Naive B cell (primary cell): ENCODE data around the gene RNF8. TPM values are rescaled to one million over a fixed set of nuclear protein-coding genes. Genes with fewer than 3 reads are reported as not detected.
"Not testable (repeated sequence)": the region's sequence is repeated elsewhere in the genome, so short reads cannot be mapped to it uniquely, and the experiment has no call there.

Experiments used
- ATAC-seq, 2 donors: fragments of 150-1000 bp; cut with Tn5 transposase; 2 replicates each; pipeline ENCODE4 v1.10.0; 2021; ENCODE audit warnings: low read depth in 2 of 2, mild to moderate bottlenecking in 2 of 2, moderate library complexity in 2 of 2
- DNase-seq: peaks from one replicate; pipeline ENCODE4 v3.0.0; 2022
- H3K27ac Mint-ChIP-seq, 6 donors: one replicate each; pipeline ENCODE4 v1.8.0; 2020 to 2022; ENCODE audit warnings: mild to moderate bottlenecking in 6 of 6, mixed read lengths in 6 of 6, moderate library complexity in 5 of 6, inconsistent platforms in 2 of 6
- H3K27me3 Mint-ChIP-seq, 3 donors: one replicate each; pipeline ENCODE4 v1.8.0; 2021 to 2022; ENCODE audit warnings: mixed read lengths in 3 of 3, mild to moderate bottlenecking in 1 of 3
- H3K36me3 Mint-ChIP-seq, 2 donors: one replicate each; pipeline ENCODE4 v1.8.0; 2020 to 2022; ENCODE audit warnings: mixed read lengths in 2 of 2, inconsistent platforms in 1 of 2, mild to moderate bottlenecking in 1 of 2
- H3K4me1 Mint-ChIP-seq, 3 donors: one replicate each; pipeline ENCODE4 v1.8.0; 2020 to 2022; ENCODE audit warnings: mixed read lengths in 3 of 3, inconsistent platforms in 1 of 3, mild to moderate bottlenecking in 1 of 3, moderate library complexity in 1 of 3
- H3K4me3 Mint-ChIP-seq, 8 donors: one replicate each; pipeline ENCODE4 v1.8.0; 2020 to 2022; ENCODE audit warnings: mild to moderate bottlenecking in 8 of 8, mixed read lengths in 8 of 8, moderate library complexity in 8 of 8, inconsistent platforms in 2 of 8
- H3K9me3 Mint-ChIP-seq, 7 donors: one replicate each; pipeline ENCODE4 v1.8.0; 2020 to 2022; ENCODE audit warnings: mixed read lengths in 7 of 7, mild to moderate bottlenecking in 5 of 7, inconsistent platforms in 2 of 7, moderate library complexity in 1 of 7
- polyA plus RNA-seq, 6 donors: library from polyadenylated mRNA; unstranded; fragments of 300-500 nt; fragmentation: Illumina TruSeq; gene quantifications; one replicate each; pipeline ENCODE4 v1.2.3, GENCODE V29; 2021; ENCODE audit warnings: low read depth in 6 of 6

Gene RNF8
- polyA plus RNA-seq, 6 donors from 2014 or later = 9.7 to 15.4 (median 12.1) TPM

GRCh38 chr6:37433657-37434271 lies 80.0 kb downstream of the RNF8 start:
- Mint-ChIP-seq H3K4me1 (peaks cover 27 to 38% (median 36%) of the 10 kb centered on the region in 3 donors), H3K27me3 (no peaks in the 10 kb centered on the region), H3K9me3 (peaks cover 0 to 8% (median 5%) of the 10 kb centered on the region in 7 donors), H3K27ac (peak overlapping the region; percentile 88 to 98 (median 96)), H3K36me3 (peaks cover 14 to 16% of the 10 kb centered on the region in 2 donors), H3K4me3 (peak overlapping the region; percentile 89 to 97 (median 95))
- DNase-seq (peak; percentile 20), ATAC-seq (peak; percentile 11 to 14)

DNA sequence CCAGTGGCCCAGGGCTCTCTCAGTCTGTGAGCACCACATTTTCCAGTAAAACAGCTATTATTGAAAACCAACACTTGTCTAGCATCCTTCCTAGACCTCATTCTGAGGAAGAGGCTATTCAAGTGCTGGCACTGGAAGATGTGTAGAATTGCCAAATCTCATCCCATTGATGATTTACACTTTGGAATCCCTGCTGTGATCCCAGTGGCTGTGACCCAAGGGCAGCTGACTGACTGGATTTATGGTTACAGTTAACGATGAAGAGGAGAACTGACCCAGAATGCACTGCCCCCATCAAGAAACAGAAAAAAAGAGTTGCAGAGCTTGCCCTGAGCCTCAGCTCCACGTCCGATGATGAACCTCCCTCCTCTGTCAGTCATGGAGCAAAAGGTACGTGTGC lies 81.6 kb downstream of the RNF8 start:
- Mint-ChIP-seq H3K27ac (peak overlapping the region in 3 of 6 donors; percentile 44 to 88 (median 76)), H3K4me3 (peak overlapping the region in 6 of 8 donors; percentile 15 to 95 (median 86))

DNA sequence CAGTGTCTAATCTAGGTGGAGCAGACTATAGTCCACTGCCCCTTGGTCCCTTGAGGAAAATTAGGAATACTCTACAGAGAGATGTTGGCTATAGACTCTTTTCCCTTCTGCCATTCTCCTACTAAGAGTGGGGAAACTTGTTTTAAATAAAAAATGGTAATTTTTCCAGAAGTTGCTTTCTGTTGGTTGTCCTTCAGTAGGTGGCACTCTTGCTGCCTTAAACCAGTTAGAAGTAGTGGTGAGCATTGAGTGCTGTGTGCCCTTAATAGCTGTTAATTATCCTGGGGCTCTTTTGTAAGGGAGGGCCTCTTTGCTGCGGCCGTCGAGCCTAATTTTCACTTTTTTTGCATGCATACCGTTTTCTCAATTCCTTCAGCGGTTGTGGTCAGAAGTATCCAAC lies 82.0 kb downstream of the RNF8 start:
- peak overlapping the region in 2 of 8 donors; percentile 77 to 94 for H3K4me3 Mint-ChIP-seq

More for the DNA sequence above, 81.6 kb downstream of the RNF8 start:
- peaks cover 8 to 16% of the 10 kb centered on the region in 2 donors for H3K36me3 Mint-ChIP-seq
- no peaks in the 10 kb centered on the region for H3K9me3 Mint-ChIP-seq
- DNase-seq = no peak
- peaks cover 27 to 45% (median 40%) of the 10 kb centered on the region in 3 donors for H3K4me1 Mint-ChIP-seq
- ATAC-seq = no peak
- no peaks in the 10 kb centered on the region for H3K27me3 Mint-ChIP-seq

DNA sequence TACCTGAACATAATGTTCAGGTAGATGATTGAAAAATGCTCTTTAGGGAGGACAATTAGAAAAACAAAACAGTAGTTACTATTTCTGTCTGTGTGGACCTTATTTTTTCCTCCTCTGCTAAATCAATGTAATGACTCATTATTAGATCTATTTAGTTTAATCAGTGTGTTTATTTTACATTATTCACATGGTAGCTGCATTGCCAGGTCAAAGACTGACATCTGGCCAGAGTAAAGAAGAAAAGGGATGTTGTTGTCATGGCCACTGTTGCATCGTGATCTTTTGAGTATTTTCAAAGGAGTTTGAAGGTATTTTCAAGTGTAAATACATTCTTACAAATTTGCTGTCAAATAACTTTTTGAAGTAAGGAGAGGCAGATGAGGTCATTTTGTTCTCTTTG lies 85.1 kb downstream of the RNF8 start:
- no peak for ATAC-seq
- H3K36me3 Mint-ChIP-seq = peaks cover 8 to 18% of the 10 kb centered on the region in 2 donors
- H3K27ac Mint-ChIP-seq = peak overlapping the region in 1 of 6 donors; percentile 18
- DNase-seq = no peak
- H3K4me3 Mint-ChIP-seq = peak overlapping the region in 1 of 8 donors; percentile 56
- peaks cover 21 to 41% (median 34%) of the 10 kb centered on the region in 3 donors for H3K4me1 Mint-ChIP-seq
- no peaks in the 10 kb centered on the region for H3K9me3 Mint-ChIP-seq
- H3K27me3 Mint-ChIP-seq = no peaks in the 10 kb centered on the region

More for the DNA sequence above, 82.0 kb downstream of the RNF8 start:
- H3K9me3 Mint-ChIP-seq = no peaks in the 10 kb centered on the region
- ATAC-seq (no peak), DNase-seq (no peak)
- peaks cover 8 to 16% of the 10 kb centered on the region in 2 donors for H3K36me3 Mint-ChIP-seq
- H3K27me3 Mint-ChIP-seq = no peaks in the 10 kb centered on the region
- H3K4me1 Mint-ChIP-seq = peaks cover 27 to 45% (median 40%) of the 10 kb centered on the region in 3 donors
- H3K27ac Mint-ChIP-seq = peak overlapping the region in 1 of 6 donors; percentile 88

GRCh38 chr6:37441651-37442050 lies 87.9 kb downstream of the RNF8 start:
- peak overlapping the region in 2 of 8 donors; percentile 21 to 39 for H3K4me3 Mint-ChIP-seq

GRCh38 chr6:37442416-37443215 lies 88.8 kb downstream of the RNF8 start:
- Mint-ChIP-seq H3K36me3 (peaks cover 23 to 33% of the 10 kb centered on the region in 2 donors), H3K27me3 (no peaks in the 10 kb centered on the region), H3K9me3 (no peaks in the 10 kb centered on the region), H3K4me1 (peaks cover 7 to 23% (median 19%) of the 10 kb centered on the region in 3 donors), H3K4me3 (peak overlapping the region; percentile 6 to 84 (median 70)), H3K27ac (peak overlapping the region in 5 of 6 donors; percentile 67 to 94 (median 73))
- no peak for DNase-seq
- ATAC-seq = peak in 1 of 2 donors; percentile 25

More at GRCh38 chr6:37441651-37442050, 87.9 kb downstream of the RNF8 start:
- H3K36me3 Mint-ChIP-seq = peaks cover 25 to 34% of the 10 kb centered on the region in 2 donors
- DNase-seq = no peak
- no peak for ATAC-seq
- no peaks in the 10 kb centered on the region for H3K9me3 Mint-ChIP-seq
- peaks cover 10 to 26% (median 19%) of the 10 kb centered on the region in 3 donors for H3K4me1 Mint-ChIP-seq
- H3K27me3 Mint-ChIP-seq = no peaks in the 10 kb centered on the region
- peak overlapping the region in 1 of 6 donors; percentile 11 for H3K27ac Mint-ChIP-seq

GRCh38 chr6:37443216-37443542 lies 89.4 kb downstream of the RNF8 start:
- H3K27ac Mint-ChIP-seq = peak overlapping the region in 3 of 6 donors; percentile 38 to 88 (median 67)
- peaks cover 3 to 19% (median 19%) of the 10 kb centered on the region in 3 donors for H3K4me1 Mint-ChIP-seq
- peaks cover 18 to 29% of the 10 kb centered on the region in 2 donors for H3K36me3 Mint-ChIP-seq

More at GRCh38 chr6:37443216-37443542, 89.4 kb downstream of the RNF8 start:
- H3K27me3 Mint-ChIP-seq, ATAC-seq, DNase-seq, H3K9me3 Mint-ChIP-seq: not testable (repeated sequence)
- H3K4me3 Mint-ChIP-seq = peak overlapping the region; percentile 6 to 84 (median 70)

Other genes starting within 250 kb of the RNF8 start
- gene PIM1, start 183.8 kb upstream of the RNF8 start, polyA plus RNA-seq = 10 to 100 TPM; 15.0 to 46.3 (median 24.3) TPM
- 1 to 10 TPM; 4.6 to 9.3 (median 6.1) TPM for gene TBC1D22B, start 96.2 kb upstream of the RNF8 start, polyA plus RNA-seq
- under 1 TPM in 3 of 6 donors, not detected in 3; 0.18 to 0.96 (median 0.32) TPM for gene TMEM217, start 95.8 kb upstream of the RNF8 start, polyA plus RNA-seq
- gene CMTR1, start 79.2 kb downstream of the RNF8 start, polyA plus RNA-seq = 10 to 100 TPM; 27.2 to 32.1 (median 28.9) TPM
- gene CCDC167, start 145.9 kb downstream of the RNF8 start, polyA plus RNA-seq = 10 to 100 TPM; 35.2 to 61.3 (median 52.4) TPM